DOHH2 (cell line): Measurements from ENCODE around the gene NEURL2.

Experiments
- H3F3A ChIP-seq: fragments of 200-600 bp; sonication (generic), shearing (Covaris generic); 2 replicates; pipeline ENCODE4 v1.6.0; 2016; ENCODE audit warnings: antibody characterized with exemption, mild to moderate bottlenecking; ENCODE audit not compliant: control insufficient read depth, insufficient read depth
- H3K27ac ChIP-seq: fragments of 200-600 bp; sonication (generic); 2 replicates; pipeline ENCODE4 v1.5.1; 2014; ENCODE audit warnings: low read depth, mild to moderate bottlenecking, low read length, moderate library complexity
- H3K27me3 ChIP-seq: fragments of 200-600 bp; sonication (generic); 2 replicates; pipeline ENCODE4 v1.6.1; 2014; ENCODE audit warnings: mild to moderate bottlenecking, low read length, mixed read lengths; ENCODE audit not compliant: control insufficient read depth
- H3K36me3 ChIP-seq: fragments of 200-600 bp; sonication (generic); 2 replicates; pipeline ENCODE4 v1.6.1; 2014; ENCODE audit warnings: mild to moderate bottlenecking, low read length, moderate library complexity, mixed read lengths; ENCODE audit not compliant: control insufficient read depth
- H3K4me1 ChIP-seq: fragments of 200-600 bp; sonication (generic); 2 replicates; pipeline ENCODE4 v1.6.1; 2014; ENCODE audit warnings: mild to moderate bottlenecking, low read length, mixed read lengths; ENCODE audit not compliant: control insufficient read depth
- H3K4me2 ChIP-seq: fragments of 200-600 bp; sonication (generic); 2 replicates; pipeline ENCODE4 v1.6.0; 2014; ENCODE audit warnings: mild to moderate bottlenecking, low read length, moderate library complexity
- H3K4me3 ChIP-seq: fragments of 200-600 bp; sonication (generic); 2 replicates; pipeline ENCODE4 v1.5.1; 2014; ENCODE audit warnings: mild to moderate bottlenecking, low read length, mixed read lengths
- H3K79me2 ChIP-seq: fragments of 200-600 bp; sonication (generic); 2 replicates; pipeline ENCODE4 v1.6.1; 2014; ENCODE audit warnings: mild to moderate bottlenecking, low read length, mixed read lengths; ENCODE audit not compliant: control insufficient read depth
- H3K9me2 ChIP-seq: fragments of 200-600 bp; sonication (generic); replicated peaks from 2 replicates; pipeline ENCODE4 v1.6.1; 2014; ENCODE audit warnings: mild to moderate bottlenecking, low read length, mixed read lengths; ENCODE audit not compliant: control insufficient read depth
- H3K9me3 ChIP-seq: fragments of 200-600 bp; sonication (generic); 2 replicates; pipeline ENCODE4 v1.6.1; 2014; ENCODE audit warnings: antibody characterized with exemption, low read length, mixed read lengths; ENCODE audit not compliant: control insufficient read depth, insufficient read depth
- H4K20me1 ChIP-seq: fragments of 200-600 bp; sonication (generic); 2 replicates; pipeline ENCODE4 v1.6.0; 2014; ENCODE audit warnings: low read depth, mild to moderate bottlenecking, antibody characterized with exemption, low read length, moderate library complexity; ENCODE audit not compliant: control insufficient read depth, insufficient read depth
- EZH2phosphoT487 ChIP-seq: fragments of 200-600 bp; sonication (generic); IDR thresholded peaks from 2 replicates; pipeline ENCODE4 v1.6.1; 2017; ENCODE audit warnings: borderline replicate concordance, mild to moderate bottlenecking, antibody characterized with exemption, low read length, moderate library complexity, mixed read lengths
- TF ChIP-seq, protein P1 (sequence below): fragments of 200-600 bp; sonication (generic); IDR thresholded peaks from one replicate; pipeline ENCODE4 v1.5.1; 2014; ENCODE audit warnings: antibody characterized with exemption, mild to moderate bottlenecking, low read depth, low read length; ENCODE audit not compliant: poor library complexity, severe bottlenecking

NEURL2 gene

DNA sequence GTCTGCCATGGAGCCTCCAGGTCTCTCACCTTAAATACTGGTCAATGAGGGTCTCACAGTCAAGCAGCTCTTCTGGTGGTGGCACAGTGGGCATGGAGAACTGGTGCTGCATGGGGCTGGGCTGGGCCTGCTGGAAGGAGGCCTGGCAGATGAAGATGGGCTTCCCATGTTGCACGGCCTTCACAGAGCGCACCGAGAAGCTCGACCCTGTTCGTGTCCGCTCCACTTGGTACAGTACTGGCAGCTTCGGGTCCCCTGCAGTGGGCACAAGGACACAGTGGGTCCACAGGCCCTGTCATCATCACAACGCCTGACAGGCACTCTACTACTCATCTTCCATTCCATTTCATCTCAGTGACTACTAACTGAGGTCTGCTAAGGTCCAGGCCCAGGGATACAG, 42.6 kb downstream of the NEURL2 start:
- Histone ChIP-seq H3K79me2 (no peaks in the 10 kb centered on the region), H3K4me1 (no peaks in the 10 kb centered on the region; the same call in 1 of the 2 replicates), H3F3A (no peaks in the 10 kb centered on the region), H3K36me3 (peaks cover 13% of the 10 kb centered on the region), H3K4me2 (no peak overlapping the region), H3K9me3 (no peaks in the 10 kb centered on the region), H3K27me3 (no peaks in the 10 kb centered on the region), H3K4me3 (no peak overlapping the region), H3K27ac (no peak overlapping the region), H4K20me1 (no peaks in the 10 kb centered on the region; the same call in 1 of the 2 replicates), H3K9me2 (no peaks in the 10 kb centered on the region)
- TF ChIP-seq EZH2phosphoT487 = no peak
- TF ChIP-seq, protein P1, sequence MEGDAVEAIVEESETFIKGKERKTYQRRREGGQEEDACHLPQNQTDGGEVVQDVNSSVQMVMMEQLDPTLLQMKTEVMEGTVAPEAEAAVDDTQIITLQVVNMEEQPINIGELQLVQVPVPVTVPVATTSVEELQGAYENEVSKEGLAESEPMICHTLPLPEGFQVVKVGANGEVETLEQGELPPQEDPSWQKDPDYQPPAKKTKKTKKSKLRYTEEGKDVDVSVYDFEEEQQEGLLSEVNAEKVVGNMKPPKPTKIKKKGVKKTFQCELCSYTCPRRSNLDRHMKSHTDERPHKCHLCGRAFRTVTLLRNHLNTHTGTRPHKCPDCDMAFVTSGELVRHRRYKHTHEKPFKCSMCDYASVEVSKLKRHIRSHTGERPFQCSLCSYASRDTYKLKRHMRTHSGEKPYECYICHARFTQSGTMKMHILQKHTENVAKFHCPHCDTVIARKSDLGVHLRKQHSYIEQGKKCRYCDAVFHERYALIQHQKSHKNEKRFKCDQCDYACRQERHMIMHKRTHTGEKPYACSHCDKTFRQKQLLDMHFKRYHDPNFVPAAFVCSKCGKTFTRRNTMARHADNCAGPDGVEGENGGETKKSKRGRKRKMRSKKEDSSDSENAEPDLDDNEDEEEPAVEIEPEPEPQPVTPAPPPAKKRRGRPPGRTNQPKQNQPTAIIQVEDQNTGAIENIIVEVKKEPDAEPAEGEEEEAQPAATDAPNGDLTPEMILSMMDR = no peak

DNA sequence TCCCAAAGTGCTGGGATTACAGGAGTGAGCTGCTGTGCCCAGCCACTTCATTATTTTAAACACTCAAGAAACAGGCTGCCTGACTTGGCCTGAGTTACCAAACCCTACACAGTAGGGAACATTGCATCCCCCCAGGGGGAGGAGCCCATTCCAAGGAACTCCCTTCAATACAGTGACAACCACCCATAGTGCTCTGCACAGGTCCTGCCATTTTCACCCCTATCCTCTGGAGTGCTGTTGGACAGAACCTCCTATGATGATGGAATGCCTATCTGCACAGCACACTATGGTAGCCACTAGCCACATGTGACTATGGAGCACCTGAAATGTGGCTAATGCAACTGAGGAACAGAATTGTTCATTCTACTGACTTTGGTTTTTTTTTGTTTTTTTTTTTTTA, 45.6 kb downstream of the NEURL2 start:
- Histone ChIP-seq H3K27me3 (no peaks in the 10 kb centered on the region), H3K79me2 (no peaks in the 10 kb centered on the region), H3K9me2 (no peaks in the 10 kb centered on the region), H3F3A (no peaks in the 10 kb centered on the region), H4K20me1 (no peaks in the 10 kb centered on the region), H3K4me3 (no peak overlapping the region), H3K9me3 (no peaks in the 10 kb centered on the region), H3K4me1 (peaks cover 20% of the 10 kb centered on the region), H3K4me2 (no peak overlapping the region), H3K36me3 (peaks cover 24% of the 10 kb centered on the region), H3K27ac (no peak overlapping the region)
- TF ChIP-seq, protein P1 = no peak
- TF ChIP-seq EZH2phosphoT487 = no peak

DNA sequence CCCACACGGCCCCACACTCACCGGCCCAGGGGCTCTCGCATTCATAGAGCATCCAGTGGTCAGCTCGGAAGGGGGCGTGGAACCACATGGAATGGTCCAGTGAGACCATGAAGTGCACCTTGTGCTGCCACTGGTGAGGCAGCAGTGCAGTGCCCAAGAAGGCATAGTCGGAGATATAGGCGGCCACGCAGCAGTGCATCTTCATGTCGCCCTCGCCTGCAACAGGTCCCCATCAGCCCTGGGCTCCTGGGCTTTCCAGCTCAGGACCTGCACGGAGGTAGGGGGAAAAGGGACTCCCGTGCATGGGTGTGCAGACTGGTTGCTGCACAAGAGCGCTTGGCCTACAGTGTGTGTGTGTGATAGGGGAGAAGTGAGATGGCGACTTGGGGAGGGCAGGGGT, 47.5 kb downstream of the NEURL2 start:
- no peaks in the 10 kb centered on the region for H4K20me1 ChIP-seq
- H3K4me2 ChIP-seq = no peak overlapping the region
- TF ChIP-seq, protein P1 = no peak
- TF ChIP-seq EZH2phosphoT487 = no peak
- H3K79me2 ChIP-seq = no peaks in the 10 kb centered on the region
- no peak overlapping the region for H3K27ac ChIP-seq
- peaks cover 20% of the 10 kb centered on the region for H3K4me1 ChIP-seq
- no peaks in the 10 kb centered on the region for H3F3A ChIP-seq
- peaks cover 24% of the 10 kb centered on the region for H3K36me3 ChIP-seq
- H3K27me3 ChIP-seq = no peaks in the 10 kb centered on the region
- no peak overlapping the region for H3K4me3 ChIP-seq
- H3K9me3 ChIP-seq = no peaks in the 10 kb centered on the region
- H3K9me2 ChIP-seq = no peaks in the 10 kb centered on the region
